ENCODE measurements around the gene SYDE1. TPM values are rescaled to one million over a fixed set of nuclear protein-coding genes. Genes with fewer than 3 reads are reported as not detected.

The SYDE1 gene
- total RNA-seq, 3 donors from 2014 or later (not counting 1 experiment from before 2014, with no cell fraction given): not detected

DNA sequence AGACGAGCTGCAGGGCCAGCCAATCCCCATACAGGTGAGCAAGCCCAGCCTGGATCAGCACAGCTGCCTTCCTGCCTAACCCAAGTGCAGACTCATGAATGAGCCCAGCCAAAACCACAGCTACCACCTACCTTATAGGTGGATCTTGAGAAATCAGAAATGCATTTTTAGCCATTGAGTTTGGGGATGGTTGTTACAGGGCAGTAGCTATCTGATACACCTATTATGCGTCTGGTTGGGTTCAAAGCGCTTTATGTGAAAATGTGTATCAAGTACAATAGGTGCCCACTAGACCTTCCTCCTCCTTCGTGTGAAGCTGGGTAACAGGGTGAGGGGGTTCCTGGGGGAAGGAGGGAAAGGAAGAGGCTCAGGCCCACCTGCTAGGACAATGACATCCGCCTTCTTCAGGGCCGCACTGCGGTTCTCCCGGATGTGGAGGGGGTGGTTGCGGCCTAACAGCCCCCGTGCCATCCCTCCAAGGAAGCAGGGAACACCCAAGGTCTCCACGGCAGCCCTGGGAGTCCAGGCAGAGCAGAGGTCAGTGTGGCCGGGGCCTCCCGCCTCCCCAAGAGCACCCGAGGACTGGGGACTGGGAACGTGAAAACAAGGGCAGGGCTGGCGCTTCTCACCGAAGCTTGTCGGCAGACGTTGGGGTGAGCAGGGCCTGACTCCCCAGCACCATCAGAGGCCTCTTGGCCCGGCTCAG is 11.7 kb downstream of the SYDE1 start:
- Mint-ChIP-seq H3K36me3 (no peaks in the 10 kb centered on the region), H3K4me1 (peaks cover 0 to 4% of the 10 kb centered on the region in 2 donors), H3K9me3 (no peaks in the 10 kb centered on the region), H3K4me3 (no peak overlapping the region), H3K27me3 (ENCODE audit: low read depth in 2 of 2) (no peaks in the 10 kb centered on the region), H3K27ac (no peak overlapping the region)
- Histone ChIP-seq H3K36me3 (ENCODE audit: control insufficient read depth, insufficient read depth, low read length) (peaks cover 56% of the 10 kb centered on the region), H3K4me1 (ENCODE audit: control insufficient read depth, insufficient read depth, low read length) (peaks cover 2% of the 10 kb centered on the region), H3K27me3 (ENCODE audit: control insufficient read depth, insufficient read depth, low read length) (no peaks in the 10 kb centered on the region), H3K4me3 (ENCODE audit: low read length) (no peak overlapping the region), H3K9me3 (ENCODE audit: control insufficient read depth, insufficient read depth, low read length) (no peaks in the 10 kb centered on the region), H3K27ac (ENCODE audit: low read length) (no peak overlapping the region)
- intact Hi-C loops (cut with micrococcal nuclease): no loop called here
- TF ChIP-seq, protein P1, sequence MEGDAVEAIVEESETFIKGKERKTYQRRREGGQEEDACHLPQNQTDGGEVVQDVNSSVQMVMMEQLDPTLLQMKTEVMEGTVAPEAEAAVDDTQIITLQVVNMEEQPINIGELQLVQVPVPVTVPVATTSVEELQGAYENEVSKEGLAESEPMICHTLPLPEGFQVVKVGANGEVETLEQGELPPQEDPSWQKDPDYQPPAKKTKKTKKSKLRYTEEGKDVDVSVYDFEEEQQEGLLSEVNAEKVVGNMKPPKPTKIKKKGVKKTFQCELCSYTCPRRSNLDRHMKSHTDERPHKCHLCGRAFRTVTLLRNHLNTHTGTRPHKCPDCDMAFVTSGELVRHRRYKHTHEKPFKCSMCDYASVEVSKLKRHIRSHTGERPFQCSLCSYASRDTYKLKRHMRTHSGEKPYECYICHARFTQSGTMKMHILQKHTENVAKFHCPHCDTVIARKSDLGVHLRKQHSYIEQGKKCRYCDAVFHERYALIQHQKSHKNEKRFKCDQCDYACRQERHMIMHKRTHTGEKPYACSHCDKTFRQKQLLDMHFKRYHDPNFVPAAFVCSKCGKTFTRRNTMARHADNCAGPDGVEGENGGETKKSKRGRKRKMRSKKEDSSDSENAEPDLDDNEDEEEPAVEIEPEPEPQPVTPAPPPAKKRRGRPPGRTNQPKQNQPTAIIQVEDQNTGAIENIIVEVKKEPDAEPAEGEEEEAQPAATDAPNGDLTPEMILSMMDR (IDR thresholded peaks at IDR 0.05): no peak
- WGBS (ENCODE audit: insufficient coverage): 97% methylated on average over 20 of the region's 20 CpGs
- DNase-seq (no peak), ATAC-seq (no peak)

DNA sequence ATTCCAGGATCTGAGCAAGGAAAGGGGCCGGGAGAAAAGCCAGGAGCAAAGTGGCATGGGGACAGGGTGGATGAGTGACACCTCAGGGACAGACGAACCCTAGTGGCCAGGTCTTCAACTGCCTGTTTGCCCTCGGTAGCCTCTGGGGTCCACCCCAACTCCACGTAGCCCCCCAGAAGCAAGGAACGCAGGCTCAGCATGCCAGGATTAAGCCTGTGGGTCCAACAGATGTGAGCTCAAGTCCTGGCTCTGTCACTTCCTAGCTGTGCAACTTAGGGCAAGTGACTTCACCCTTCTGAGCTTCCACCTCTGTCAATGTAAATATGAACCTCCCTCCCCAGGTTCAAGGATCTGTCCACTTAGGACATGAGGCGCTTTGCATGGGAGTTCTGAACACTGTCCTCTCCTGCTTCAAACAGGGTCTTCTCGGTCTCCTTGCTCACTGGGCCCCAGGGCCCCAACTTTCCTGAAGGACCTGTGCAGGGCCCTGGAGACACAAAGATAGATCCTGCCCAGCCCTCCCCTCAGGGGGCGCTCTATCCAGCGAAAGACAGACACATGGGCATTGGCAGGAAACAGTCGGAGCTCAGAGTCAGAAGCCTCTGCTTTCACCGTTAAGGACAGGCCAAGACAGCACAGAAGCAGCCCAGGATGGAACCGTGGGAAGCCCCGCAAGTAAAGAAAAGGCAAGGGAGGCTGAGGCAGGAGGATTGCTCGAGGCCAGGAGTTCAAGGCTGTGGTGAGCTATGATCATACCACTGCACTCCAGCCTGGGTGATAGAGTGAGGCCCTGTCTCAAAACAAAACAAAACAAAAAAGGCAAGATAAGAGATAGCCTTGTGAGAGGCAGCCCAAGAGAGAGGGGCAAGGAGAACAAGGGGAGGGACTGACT is 13.2 kb downstream of the SYDE1 start:
- 97% methylated on average over 14 of the region's 14 CpGs for WGBS (ENCODE audit: insufficient coverage)
- H3K36me3 ChIP-seq (ENCODE audit: control insufficient read depth, insufficient read depth, low read length): peaks cover 50% of the 10 kb centered on the region
- TF ChIP-seq, protein P1 (IDR thresholded peaks at IDR 0.05): no peak
- Mint-ChIP-seq H3K4me1 (peaks cover 13 to 18% of the 10 kb centered on the region in 2 donors), H3K27me3 (ENCODE audit: low read depth in 2 of 2) (no peaks in the 10 kb centered on the region), H3K36me3 (no peaks in the 10 kb centered on the region), H3K27ac (peak overlapping the region in 1 of 2 donors; percentile 4), H3K4me3 (no peak overlapping the region), H3K9me3 (no peaks in the 10 kb centered on the region)
- DNase-seq (no peak), ATAC-seq (no peak)
- no peak overlapping the region for H3K27ac ChIP-seq (ENCODE audit: low read length)
- peaks cover 14% of the 10 kb centered on the region for H3K4me1 ChIP-seq (ENCODE audit: control insufficient read depth, insufficient read depth, low read length)
- intact Hi-C loops (cut with micrococcal nuclease): no loop called here
- no peak overlapping the region for H3K4me3 ChIP-seq (ENCODE audit: low read length)
- H3K9me3 ChIP-seq (ENCODE audit: control insufficient read depth, insufficient read depth, low read length): no peaks in the 10 kb centered on the region
- no peaks in the 10 kb centered on the region for H3K27me3 ChIP-seq (ENCODE audit: control insufficient read depth, insufficient read depth, low read length)

DNA sequence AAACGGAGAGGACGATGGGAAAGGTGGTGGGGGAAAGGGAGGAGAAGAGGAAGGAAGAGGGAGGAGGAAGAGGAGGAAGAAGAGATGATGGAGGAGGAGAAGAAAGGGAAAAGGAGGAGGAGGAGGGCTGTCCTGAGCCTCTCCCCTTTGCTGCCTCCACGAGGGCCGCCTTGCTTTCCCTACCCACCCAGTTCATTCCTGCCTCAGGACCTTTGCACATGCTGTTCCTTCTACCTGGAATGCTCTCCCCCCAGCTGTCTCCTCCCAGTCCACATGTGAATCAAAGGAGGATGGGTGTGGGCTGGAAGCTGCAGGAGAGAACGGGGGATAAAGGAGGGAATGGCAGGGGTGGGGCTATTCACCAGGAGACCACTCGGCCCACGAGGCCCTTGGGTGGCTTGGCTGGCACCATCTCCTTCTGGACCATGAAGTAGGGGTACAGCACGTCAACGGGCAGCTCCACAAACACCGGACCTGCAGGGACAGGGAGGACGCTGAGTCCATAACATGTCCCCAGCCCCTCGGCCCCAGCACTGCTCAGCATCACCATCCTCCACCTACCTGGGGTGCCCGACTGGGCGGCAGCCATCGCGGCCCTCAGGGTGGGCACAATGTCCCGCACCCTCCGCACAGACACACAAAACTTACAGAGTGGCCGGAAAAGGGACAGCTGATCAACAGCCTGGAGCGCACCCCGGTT is 15.3 kb downstream of the SYDE1 start:
- Mint-ChIP-seq H3K4me3 (no peak overlapping the region), H3K27ac (no peak overlapping the region), H3K27me3 (ENCODE audit: low read depth in 2 of 2) (no peaks in the 10 kb centered on the region), H3K9me3 (no peaks in the 10 kb centered on the region), H3K36me3 (no peaks in the 10 kb centered on the region), H3K4me1 (peaks cover 17 to 24% of the 10 kb centered on the region in 2 donors)
- Histone ChIP-seq H3K4me1 (ENCODE audit: control insufficient read depth, insufficient read depth, low read length) (peaks cover 17% of the 10 kb centered on the region), H3K9me3 (ENCODE audit: control insufficient read depth, insufficient read depth, low read length) (no peaks in the 10 kb centered on the region), H3K4me3 (ENCODE audit: low read length) (no peak overlapping the region), H3K27ac (ENCODE audit: low read length) (no peak overlapping the region), H3K36me3 (ENCODE audit: control insufficient read depth, insufficient read depth, low read length) (peaks cover 31% of the 10 kb centered on the region), H3K27me3 (ENCODE audit: control insufficient read depth, insufficient read depth, low read length) (no peaks in the 10 kb centered on the region)
- ATAC-seq (no peak), DNase-seq (no peak)
- WGBS (ENCODE audit: insufficient coverage): 98% methylated on average over 19 of the region's 21 CpGs
- intact Hi-C loops (cut with micrococcal nuclease): no loop called here
- TF ChIP-seq, protein P1 (IDR thresholded peaks at IDR 0.05): no peak

All from natural killer cell (primary cell).